CD14-positive monocyte (primary cell): Measurements from ENCODE around the gene PTGDR. TPM values are rescaled to one million over a fixed set of nuclear protein-coding genes. Genes with fewer than 3 reads are reported as not detected.

Experiments
- DNase-seq, 3 donors: peaks; one replicate each; pipeline ENCODE4 v3.0.0-alpha.2; 2011 to 2022
- H2AFZ ChIP-seq: 2 replicates; pipeline ENCODE4 v1.6.0; 2012; ENCODE audit warnings: mild to moderate bottlenecking, low read depth, low read length, inconsistent platforms; ENCODE audit not compliant: insufficient read depth, poor library complexity, severe bottlenecking
- H3K27ac ChIP-seq, 2 donors: 1 replicate in 1 of 2; 2 replicates in 1 of 2; pipeline ENCODE4 v1.5.1; 2012 to 2013; ENCODE audit warnings: low read length in 2 of 2, control low read depth in 1 of 2, inconsistent platforms in 1 of 2, low read depth in 1 of 2, mild to moderate bottlenecking in 1 of 2
- H3K27me3 ChIP-seq, 2 donors: one replicate each; pipeline versions ENCODE4 v1.6.0 to v1.6.1; 2011 to 2013; ENCODE audit warnings: low read length in 2 of 2; ENCODE audit not compliant: control insufficient read depth in 2 of 2, insufficient read depth in 2 of 2
- H3K36me3 ChIP-seq, 2 donors: replicated peaks in 1 of 2; 1 replicate in 1 of 2; 2 replicates in 1 of 2; pipeline versions ENCODE4 v1.5.1 to v1.6.1; 2012 to 2013; ENCODE audit warnings: low read length in 2 of 2, control low read depth in 1 of 2, inconsistent platforms in 1 of 2, mild to moderate bottlenecking in 1 of 2; ENCODE audit not compliant: insufficient read depth in 2 of 2, control insufficient read depth in 1 of 2
- H3K4me1 ChIP-seq, 2 donors: 1 replicate in 1 of 2; 2 replicates in 1 of 2; pipeline versions ENCODE4 v1.5.1 to v1.6.1; 2012 to 2013; ENCODE audit warnings: low read length in 2 of 2, control low read depth in 1 of 2, inconsistent platforms in 1 of 2, mild to moderate bottlenecking in 1 of 2, moderate library complexity in 1 of 2; ENCODE audit not compliant: insufficient read depth in 2 of 2, control insufficient read depth in 1 of 2
- H3K4me2 ChIP-seq: replicated peaks from 2 replicates; pipeline ENCODE3; 2012; ENCODE audit warnings: low read length, moderate library complexity, mild to moderate bottlenecking; ENCODE audit not compliant: poor library complexity, severe bottlenecking; ENCODE audit errors: extremely low read depth
- H3K4me3 ChIP-seq, 3 experiments: fragments of 200-600 bp in 1 of 3; sonication (generic) in 1 of 3; replicated peaks in 1 of 3; 1 replicate in 2 of 3; 2 replicates in 1 of 3; pipeline ENCODE4 v1.5.1; 2011 to 2013; ENCODE audit warnings: low read length in 3 of 3, mild to moderate bottlenecking in 3 of 3, control low read depth in 2 of 3, low read depth in 2 of 3, inconsistent platforms in 1 of 3, moderate library complexity in 1 of 3
- H3K79me2 ChIP-seq: 2 replicates; pipeline ENCODE4 v1.6.0; 2012; ENCODE audit warnings: mild to moderate bottlenecking, control low read depth, inconsistent platforms, low read length, moderate library complexity; ENCODE audit not compliant: insufficient read depth
- H3K9ac ChIP-seq: 2 replicates; pipeline ENCODE4 v1.6.0; 2017; ENCODE audit warnings: low read length, mild to moderate bottlenecking; ENCODE audit not compliant: insufficient read depth, poor library complexity, severe bottlenecking
- H3K9me3 ChIP-seq, 2 donors: replicated peaks in 1 of 2; 1 replicate in 1 of 2; 2 replicates in 1 of 2; pipeline versions ENCODE4 v1.5.1 to v1.6.1; 2012 to 2013; ENCODE audit warnings: low read length in 2 of 2, control low read depth in 1 of 2; ENCODE audit not compliant: control insufficient read depth in 1 of 2, insufficient read depth in 1 of 2
- H4K20me1 ChIP-seq: 2 replicates; pipeline ENCODE4 v1.6.0; 2012; ENCODE audit warnings: mild to moderate bottlenecking, low read length, control low read depth, moderate library complexity; ENCODE audit not compliant: insufficient read depth
- H3K27ac Mint-ChIP-seq, 7 donors: one replicate each; pipeline ENCODE4 v1.8.0; 2020; ENCODE audit warnings: mild to moderate bottlenecking in 7 of 7, mixed read lengths in 7 of 7, moderate library complexity in 6 of 7, inconsistent platforms in 2 of 7
- H3K27me3 Mint-ChIP-seq, 3 donors: one replicate each; pipeline ENCODE4 v1.8.0; 2021 to 2022; ENCODE audit warnings: low read depth in 3 of 3, mild to moderate bottlenecking in 3 of 3, mixed read lengths in 3 of 3, moderate library complexity in 3 of 3, inconsistent platforms in 1 of 3
- H3K36me3 Mint-ChIP-seq, 2 donors: one replicate each; pipeline ENCODE4 v1.8.0; 2020; ENCODE audit warnings: mixed read lengths in 2 of 2, inconsistent platforms in 1 of 2, mild to moderate bottlenecking in 1 of 2
- H3K4me1 Mint-ChIP-seq: one replicate; pipeline ENCODE4 v1.8.0; 2020; ENCODE audit warnings: mild to moderate bottlenecking, mixed read lengths
- H3K4me3 Mint-ChIP-seq, 2 donors: one replicate each; pipeline ENCODE4 v1.8.0; 2020; ENCODE audit warnings: mild to moderate bottlenecking in 2 of 2, mixed read lengths in 2 of 2, moderate library complexity in 1 of 2
- H3K9me3 Mint-ChIP-seq, 7 donors: one replicate each; pipeline ENCODE4 v1.8.0; 2020 to 2022; ENCODE audit warnings: mixed read lengths in 7 of 7, mild to moderate bottlenecking in 6 of 7, moderate library complexity in 6 of 7, inconsistent platforms in 2 of 7
- CTCF ChIP-seq: fragments of 200-600 bp; IDR thresholded peaks from one replicate; pipeline ENCODE4 v1.8.0; 2022; ENCODE audit warnings: antibody characterized with exemption, mild to moderate bottlenecking
- WGBS: methylation state at CpG from one replicate; pipeline ENCODE4 v1.1.5; 2013; ENCODE audit warnings: missing lambda C conversion rate; ENCODE audit not compliant: insufficient coverage; 5-methylcytosine and 5-hydroxymethylcytosine counted together
- intact Hi-C, 2 donors: fragments of 100-400 bp; cut with micrococcal nuclease; formaldehyde crosslinking; loops; one replicate each; pipeline versions ENCODE4 v1.15.0 to v1.15.1; 2023
- polyA plus RNA-seq, 3 donors: library from polyadenylated mRNA; depleted of rRNA in 1 of 3; unstranded in 2 of 3; stranded (reverse) in 1 of 3; fragments of 300-500 nt in 2 of 3; fragments of >200 nt in 1 of 3; fragmentation: Illumina TruSeq in 2 of 3; gene quantifications; 1 replicate in 2 of 3; 2 replicates in 1 of 3; pipeline ENCODE4 v1.2.3, GENCODE V29; 2012 to 2021

The PTGDR gene
- polyA plus RNA-seq, 3 donors, result not detected

- H3K4me3 ChIP-seq, result no peak overlapping the region
- H3K27ac ChIP-seq, result no peak overlapping the region
- no peaks in the 10 kb centered on the region for H3K9me3 ChIP-seq
- peaks cover 4 to 5% of the 10 kb centered on the region in 2 donors for H3K4me1 ChIP-seq
- WGBS, result 82% methylated on average over 9 of the region's 9 CpGs
- no peak overlapping the region for H3K4me2 ChIP-seq
- H3K36me3 Mint-ChIP-seq, result no peaks in the 10 kb centered on the region
- no peaks in the 10 kb centered on the region for H3K27me3 ChIP-seq
- no peaks in the 10 kb centered on the region for H3K9me3 Mint-ChIP-seq
- H3K4me3 Mint-ChIP-seq, result no peak overlapping the region
- H3K36me3 ChIP-seq, result no peaks in the 10 kb centered on the region
- peaks cover 0 to 4% (median 2%) of the 10 kb centered on the region in 3 donors for H3K27me3 Mint-ChIP-seq
- no peak for DNase-seq
- intact Hi-C loops, result no loop called here
- no peaks in the 10 kb centered on the region for H4K20me1 ChIP-seq
- no peak overlapping the region for H3K9ac ChIP-seq
- TF ChIP-seq CTCF, result no peak
- H3K4me1 Mint-ChIP-seq, result peaks cover 7% of the 10 kb centered on the region
- no peak overlapping the region for H2AFZ ChIP-seq
- no peak overlapping the region for H3K27ac Mint-ChIP-seq
- H3K79me2 ChIP-seq, result no peaks in the 10 kb centered on the region
Observed at GRCh38 chr14:52222901-52223300, 44.6 kb upstream of the PTGDR start.

- H3K27me3 ChIP-seq, result no peaks in the 10 kb centered on the region
- H3K4me1 ChIP-seq, result no peaks in the 10 kb centered on the region
- Mint-ChIP-seq H3K36me3 (no peaks in the 10 kb centered on the region), H3K4me3 (no peak overlapping the region), H3K9me3 (no peaks in the 10 kb centered on the region), H3K27ac (no peak overlapping the region), H3K27me3 (peaks cover 0 to 2% (median 2%) of the 10 kb centered on the region in 3 donors), H3K4me1 (no peaks in the 10 kb centered on the region)
- DNase-seq, result no peak
- 88% methylated on average over 3 of the region's 7 CpGs for WGBS
- no peak overlapping the region for H3K27ac ChIP-seq
- H3K79me2 ChIP-seq, result no peaks in the 10 kb centered on the region
- intact Hi-C loops, result no loop called here
- H2AFZ ChIP-seq, result no peak overlapping the region
- H4K20me1 ChIP-seq, result no peaks in the 10 kb centered on the region
- H3K4me3 ChIP-seq, result no peak overlapping the region
- H3K9me3 ChIP-seq, result no peaks in the 10 kb centered on the region
- H3K9ac ChIP-seq, result no peak overlapping the region
- no peaks in the 10 kb centered on the region for H3K36me3 ChIP-seq
- H3K4me2 ChIP-seq, result no peak overlapping the region
- TF ChIP-seq CTCF, result no peak
Observed at GRCh38 chr14:52227619-52228222, 39.8 kb upstream of the PTGDR start.
